Measurements from ENCODE around the gene CHAT.

GRCh38 chr10:49642311-49642710, 28.5 kb downstream of the CHAT start:
- TF ChIP-seq CTCF (conservative IDR thresholded peaks at IDR 0.05) (no peak), ZFX (IDR thresholded peaks at IDR 0.05) (no peak)

All from C4-2B (cell line).